Adrenal gland (tissue), 12 donors: ENCODE measurements around the gene KCTD3. TPM values are rescaled to one million over a fixed set of nuclear protein-coding genes. Genes with fewer than 3 reads are reported as not detected.

Source experiments
- DNase-seq, 7 donors: peaks; one replicate each; pipeline ENCODE4 v3.0.0-alpha.2; 2019 to 2020
- H3K27ac ChIP-seq, 5 donors: fragments of 200-600 bp; sonication (generic) in 4 of 5; 1 replicate in 3 of 5; 2 replicates in 2 of 5; pipeline versions ENCODE4 v1.5.1 to v1.8.0; 2016 to 2020; ENCODE audit warnings: mild to moderate bottlenecking in 1 of 5
- H3K27me3 ChIP-seq: fragments of 200-600 bp; 2 replicates; pipeline ENCODE4 v1.8.0; 2021
- H3K36me3 ChIP-seq, 2 donors: fragments of 200-600 bp; replicated peaks in 1 of 2; 1 replicate in 1 of 2; 2 replicates in 1 of 2; pipeline versions ENCODE4 v1.5.1 to v1.8.0; 2018 to 2022
- H3K4me1 ChIP-seq, 2 donors: fragments of 200-600 bp; replicated peaks in 1 of 2; 1 replicate in 1 of 2; 2 replicates in 1 of 2; pipeline versions ENCODE4 v1.5.1 to v1.8.0; 2018 to 2021
- H3K4me3 ChIP-seq, 4 donors: fragments of 200-600 bp; sonication (generic) in 3 of 4; one replicate each; pipeline ENCODE4 v1.5.1; 2016 to 2018
- H3K9me3 ChIP-seq, 3 donors: fragments of 200-600 bp; sonication (generic) in 1 of 3; replicated peaks in 1 of 3; 1 replicate in 2 of 3; 2 replicates in 1 of 3; pipeline versions ENCODE4 v1.5.1 to v1.8.0; 2016 to 2021
- CTCF ChIP-seq, 6 experiments: fragments of 450-650 bp in 4 of 6; fragments of 200-600 bp in 2 of 6; sonication (generic) in 1 of 6; IDR thresholded peaks; 1 replicate in 5 of 6; 2 replicates in 1 of 6; pipeline versions ENCODE4 v1.5.1 to v1.8.0; 2016 to 2021; ENCODE audit warnings: antibody characterized with exemption in 6 of 6, mild to moderate bottlenecking in 2 of 6, moderate library complexity in 1 of 6
- POLR2A ChIP-seq, 2 donors: fragments of 450-650 bp; IDR thresholded peaks; one replicate each; pipeline ENCODE4 v1.6.1; 2017; ENCODE audit warnings: antibody characterized with exemption in 2 of 2, mild to moderate bottlenecking in 2 of 2, moderate library complexity in 1 of 2
- WGBS, 4 donors: extraction: QIAGEN DNeasy Blood & Tissue Kit in 2 of 4; methylation state at CpG; one replicate each; pipeline versions ENCODE4 v1.1.5 to v1.1.7; 2013 to 2017; 5-methylcytosine and 5-hydroxymethylcytosine counted together
- intact Hi-C, 2 donors: fragments of 100-400 bp; cut with DNase I; formaldehyde crosslinking; loops; one replicate each; pipeline versions ENCODE4 v1.14.1 to v1.15.0; 2022 to 2023
- polyA plus RNA-seq, 3 donors: library from polyadenylated mRNA; stranded (reverse); fragments of 200-250 nt in 2 of 3; fragments of 350-450 nt in 1 of 3; fragmentation: Illumina TruSeq in 1 of 3; extraction: RNeasy Lipid Tissue Mini Kit (QIAGEN cat#74804) in 1 of 3; gene quantifications; one replicate each; pipeline ENCODE4 v1.2.3, GENCODE V29; 2013 to 2014
- total RNA-seq, 9 donors: library from RNA; depleted of rRNA in 4 of 9; stranded (reverse); fragments of >200 nt in 4 of 9; fragments of 120-200 nt in 1 of 9; fragmentation: NEBNext Ultra II Directional in 1 of 9; extraction: Animal tissue kit (Norgen Biotek cat#: 25700) in 1 of 9; gene quantifications; one replicate each; pipeline versions ENCODE4 v1.1.0 to v1.2.4, GENCODE V29; 2013 to 2023
- donor health status: healthy with polysubstance abuse.
- donor health status: Bipolar disorder and iron deficiency.
- donor health status: DM: yes; HTN: yes; CAD: no.
- donor health status: DM: no; HTN: no; CAD: no.
- donor health status: DM: no; HTN: no; CAD: no.
- donor health status: DM: yes; HTN: yes; CAD: no.

KCTD3 gene
- total and polyA plus RNA-seq, 12 donors = 78.0 to 169 (median 116) TPM

GRCh38 chr1:215623162-215623561, 56.1 kb downstream of the KCTD3 start:
- no peak overlapping the region for H3K4me3 ChIP-seq
- H3K9me3 ChIP-seq = no peaks in the 10 kb centered on the region
- intact Hi-C loops = no loop called here
- no peak overlapping the region for H3K27ac ChIP-seq
- no peak for DNase-seq
- H3K36me3 ChIP-seq = peaks cover 0 to 30% of the 10 kb centered on the region in 2 donors
- no peak for TF ChIP-seq CTCF (IDR thresholded peaks at IDR 0.05)
- no peak for TF ChIP-seq POLR2A (IDR thresholded peaks at IDR 0.05)
- no peaks in the 10 kb centered on the region for H3K27me3 ChIP-seq
- peaks cover 0 to under 1% of the 10 kb centered on the region in 2 donors for H3K4me1 ChIP-seq
- WGBS, 4 donors = 97 to 99% (median 98%) methylated on average over 4 of the region's 4 CpGs

- Histone ChIP-seq H3K4me3 (no peak overlapping the region), H3K9me3 (no peaks in the 10 kb centered on the region), H3K4me1 (no peaks in the 10 kb centered on the region), H3K27me3 (no peaks in the 10 kb centered on the region), H3K36me3 (peaks cover 0 to 13% of the 10 kb centered on the region in 2 donors), H3K27ac (no peak overlapping the region)
- no peak for TF ChIP-seq POLR2A (IDR thresholded peaks at IDR 0.05)
- no peak for TF ChIP-seq CTCF (IDR thresholded peaks at IDR 0.05)
- no peak for DNase-seq
- intact Hi-C loops = no loop called here
These were observed 58.8 kb downstream of the KCTD3 start for GRCh38 chr1:215625949-215626348.

- no peaks in the 10 kb centered on the region for H3K36me3 ChIP-seq
- H3K27me3 ChIP-seq = no peaks in the 10 kb centered on the region
- intact Hi-C loops = no loop called here
- no peak overlapping the region for H3K4me3 ChIP-seq
- no peaks in the 10 kb centered on the region for H3K4me1 ChIP-seq
- no peak overlapping the region for H3K27ac ChIP-seq
- no peaks in the 10 kb centered on the region for H3K9me3 ChIP-seq
- 59 to 88% (median 72%) methylated on average over 1 of the region's 1 CpG for WGBS, 4 donors
- no peak for DNase-seq
- TF ChIP-seq CTCF (IDR thresholded peaks at IDR 0.05) (no peak), POLR2A (IDR thresholded peaks at IDR 0.05) (no peak)
These were observed 63.9 kb downstream of the KCTD3 start for GRCh38 chr1:215631040-215631439.

- 49 to 57% (median 52%) methylated on average over 3 of the region's 3 CpGs for WGBS, 4 donors
- no peak overlapping the region for H3K4me3 ChIP-seq
- no peaks in the 10 kb centered on the region for H3K9me3 ChIP-seq
- no peaks in the 10 kb centered on the region for H3K4me1 ChIP-seq
- intact Hi-C loops = no loop called here
- no peak overlapping the region for H3K27ac ChIP-seq
- H3K27me3 ChIP-seq = no peaks in the 10 kb centered on the region
- TF ChIP-seq CTCF (IDR thresholded peaks at IDR 0.05) = no peak
- no peak for TF ChIP-seq POLR2A (IDR thresholded peaks at IDR 0.05)
- peak; percentile 29 to 75 (median 65) for DNase-seq
- H3K36me3 ChIP-seq = no peaks in the 10 kb centered on the region
These were observed 64.4 kb downstream of the KCTD3 start for GRCh38 chr1:215631489-215631888.
